M059J (cell line): Measurements from ENCODE around the gene HSPB2. TPM values are rescaled to one million over a fixed set of nuclear protein-coding genes. Genes with fewer than 3 reads are reported as not detected.
"Not testable (repeated sequence)": the region's sequence is repeated elsewhere in the genome, so short reads cannot be mapped to it uniquely, and the experiment has no call there.

Source experiments
- DNase-seq: peaks from one replicate; pipeline ENCODE4 v3.0.0-alpha.2; 2012; ENCODE audit warnings: low read depth
- total RNA-seq: library from RNA; depleted of rRNA; stranded (reverse); fragments of >200 nt; shearing (Covaris generic); gene quantifications from 2 replicates; pipeline ENCODE4 v1.2.3, GENCODE V29; 2014; rRNA removed

Gene HSPB2
- total RNA-seq, result not detected in 2 replicates

GRCh38 chr11:111912535-111912934 is at the start of gene HSPB2:
HSPB2 (plus strand) TSS chr11:111912734; CDS start chr11:111912830, 96 bp downstream.
- DNase-seq, result no peak

GRCh38 chr11:111870113-111870512 is 42.4 kb upstream of the HSPB2 start:
- no peak for DNase-seq

- no peak for DNase-seq
Measured at GRCh38 chr11:111870522-111870885, 42.0 kb upstream of the HSPB2 start.

GRCh38 chr11:111870886-111871692 is 41.4 kb upstream of the HSPB2 start, which contains the start of gene ALG9:
ALG9 (minus strand) TSS chr11:111871581; CDS start chr11:111871482, 99 bp downstream.
- DNase-seq, result peak; percentile 78

GRCh38 chr11:111871693-111872161 is 40.8 kb upstream of the HSPB2 start:
- DNase-seq, result peak; percentile 5

- DNase-seq, result no peak
Measured at GRCh38 chr11:111878385-111878848, 34.1 kb upstream of the HSPB2 start.

- DNase-seq, result peak; percentile 97
Measured at GRCh38 chr11:111878849-111879636, 33.5 kb upstream of the HSPB2 start, which contains the start of the genes CFAP68 and FDXACB1. CFAP68 (plus strand) TSS chr11:111879541; CDS start chr11:111879561, 20 bp downstream. FDXACB1 (minus strand) TSS chr11:111879165; CDS start chr11:111879132, 33 bp downstream.

- DNase-seq, result no peak
Measured at GRCh38 chr11:111879637-111879960, 32.9 kb upstream of the HSPB2 start.

GRCh38 chr11:111882202-111882601 is 30.3 kb upstream of the HSPB2 start:
- DNase-seq, result no peak

- not testable (repeated sequence) for DNase-seq
Measured at GRCh38 chr11:111885053-111885452, 27.5 kb upstream of the HSPB2 start.

- no peak for DNase-seq
Measured at GRCh38 chr11:111886032-111886431, 26.5 kb upstream of the HSPB2 start.

- no peak for DNase-seq
Measured at GRCh38 chr11:111886844-111887243, 25.7 kb upstream of the HSPB2 start.

- no peak for DNase-seq
Measured at GRCh38 chr11:111905411-111905810, 7.1 kb upstream of the HSPB2 start.

- no peak for DNase-seq
Measured at GRCh38 chr11:111906680-111907079, 5.9 kb upstream of the HSPB2 start.

- DNase-seq, result no peak
Measured at GRCh38 chr11:111908639-111909305, 3.8 kb upstream of the HSPB2 start.

GRCh38 chr11:111909378-111909777 is 3.2 kb upstream of the HSPB2 start:
- no peak for DNase-seq

GRCh38 chr11:111910676-111911562 is 1.6 kb upstream of the HSPB2 start:
- DNase-seq, result no peak

GRCh38 chr11:111911563-111912401 is 752 bp upstream of the HSPB2 start, which contains the start of gene CRYAB:
CRYAB (minus strand) TSS chr11:111911770; CDS start chr11:111911724, 46 bp downstream.
- DNase-seq, result peak; percentile 61

- no peak for DNase-seq
Measured at GRCh38 chr11:111913031-111913861, 712 bp downstream of the HSPB2 start.
